HG03442 (cell line): ENCODE measurements around the gene PLD1.
"Not testable (repeated sequence)": the region's sequence is repeated elsewhere in the genome, so short reads cannot be mapped to it uniquely, and the experiment has no call there.

Experiments used
- ATAC-seq: cut with Tn5 transposase; IDR thresholded peaks from one replicate; pipeline ENCODE4 v1.9.1; 2021; ENCODE audit warnings: mild to moderate bottlenecking, moderate library complexity; ENCODE audit not compliant: unreplicated experiment

PLD1 gene

GRCh38 chr3:171809861-171810628, at the start of gene PLD1:
Gene PLD1, minus strand, starts transcription at chr3:171810483. Its CDS starts 72,432 bp downstream, at chr3:171738051.
- peak; percentile 51 for ATAC-seq

- ATAC-seq = not testable (repeated sequence)
These were observed 48.5 kb upstream of the PLD1 start for GRCh38 chr3:171858770-171859169.

GRCh38 chr3:171854649-171855305, 44.5 kb upstream of the PLD1 start:
- no peak for ATAC-seq

- ATAC-seq = no peak
These were observed 41.4 kb upstream of the PLD1 start for GRCh38 chr3:171851660-171852058.

- ATAC-seq = no peak
These were observed 40.8 kb upstream of the PLD1 start for GRCh38 chr3:171850960-171851659.

- ATAC-seq = no peak
These were observed 40.2 kb upstream of the PLD1 start for GRCh38 chr3:171850320-171850959.

- ATAC-seq = no peak
These were observed 39.5 kb upstream of the PLD1 start for GRCh38 chr3:171849617-171850319.

- no peak for ATAC-seq
These were observed 37.4 kb upstream of the PLD1 start for GRCh38 chr3:171847595-171848259.

- no peak for ATAC-seq
These were observed 36.9 kb upstream of the PLD1 start for GRCh38 chr3:171847133-171847532.

GRCh38 chr3:171846597-171846996, 36.3 kb upstream of the PLD1 start:
- peak; percentile 99 for ATAC-seq

GRCh38 chr3:171845481-171846284, 35.4 kb upstream of the PLD1 start:
- no peak for ATAC-seq

GRCh38 chr3:171844873-171845272, 34.6 kb upstream of the PLD1 start:
- no peak for ATAC-seq

- ATAC-seq = no peak
These were observed 32.7 kb upstream of the PLD1 start, which contains the start of gene TMEM212 for GRCh38 chr3:171842864-171843518. Gene TMEM212, plus strand, starts transcription at chr3:171843349. Its CDS starts 35 bp downstream, at chr3:171843384.

GRCh38 chr3:171841620-171842000, 31.3 kb upstream of the PLD1 start:
- ATAC-seq = no peak

- ATAC-seq = no peak
These were observed 30.7 kb upstream of the PLD1 start for GRCh38 chr3:171840811-171841619.

- ATAC-seq = no peak
These were observed 30.1 kb upstream of the PLD1 start for GRCh38 chr3:171840445-171840810.

GRCh38 chr3:171839270-171839669, 29.0 kb upstream of the PLD1 start:
- no peak for ATAC-seq

GRCh38 chr3:171838218-171838720, 28.0 kb upstream of the PLD1 start:
- ATAC-seq = no peak
